Measurements from ENCODE around the gene RS1.

DNA sequence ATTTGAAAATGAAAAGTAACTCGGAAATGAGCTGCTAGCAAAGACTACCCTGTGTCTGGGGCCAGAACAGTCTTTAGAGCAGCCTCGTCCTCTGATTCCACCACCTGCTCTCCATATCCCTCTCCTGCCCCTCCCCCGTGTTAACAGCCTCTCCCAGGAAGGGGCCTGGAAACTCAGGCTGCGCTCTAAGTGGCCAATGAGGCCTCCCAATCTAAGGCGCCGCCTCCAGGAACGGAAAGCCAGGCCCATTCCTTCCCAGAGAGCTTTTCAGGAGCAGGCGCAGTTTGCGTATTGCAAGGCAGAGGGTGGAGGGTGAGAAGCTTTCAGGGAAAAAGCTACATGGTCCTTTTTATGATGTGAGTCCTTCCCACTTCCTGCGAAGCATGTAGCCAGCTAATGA lies 31.2 kb downstream of the RS1 start:
- TF ChIP-seq, protein P1, sequence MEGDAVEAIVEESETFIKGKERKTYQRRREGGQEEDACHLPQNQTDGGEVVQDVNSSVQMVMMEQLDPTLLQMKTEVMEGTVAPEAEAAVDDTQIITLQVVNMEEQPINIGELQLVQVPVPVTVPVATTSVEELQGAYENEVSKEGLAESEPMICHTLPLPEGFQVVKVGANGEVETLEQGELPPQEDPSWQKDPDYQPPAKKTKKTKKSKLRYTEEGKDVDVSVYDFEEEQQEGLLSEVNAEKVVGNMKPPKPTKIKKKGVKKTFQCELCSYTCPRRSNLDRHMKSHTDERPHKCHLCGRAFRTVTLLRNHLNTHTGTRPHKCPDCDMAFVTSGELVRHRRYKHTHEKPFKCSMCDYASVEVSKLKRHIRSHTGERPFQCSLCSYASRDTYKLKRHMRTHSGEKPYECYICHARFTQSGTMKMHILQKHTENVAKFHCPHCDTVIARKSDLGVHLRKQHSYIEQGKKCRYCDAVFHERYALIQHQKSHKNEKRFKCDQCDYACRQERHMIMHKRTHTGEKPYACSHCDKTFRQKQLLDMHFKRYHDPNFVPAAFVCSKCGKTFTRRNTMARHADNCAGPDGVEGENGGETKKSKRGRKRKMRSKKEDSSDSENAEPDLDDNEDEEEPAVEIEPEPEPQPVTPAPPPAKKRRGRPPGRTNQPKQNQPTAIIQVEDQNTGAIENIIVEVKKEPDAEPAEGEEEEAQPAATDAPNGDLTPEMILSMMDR (IDR thresholded peaks at IDR 0.05) = no peak
- no peak for TF ChIP-seq POLR2A (IDR thresholded peaks at IDR 0.05)

Data from esophagus squamous epithelium (tissue), 4 donors.